Astrocyte of the spinal cord (primary cell): ENCODE data around the gene GHRHR.

Experiments
- DNase-seq: peaks from one replicate; pipeline ENCODE4 v3.0.0; 2011; ENCODE audit warnings: low read depth, low spot score
- H3K4me3 ChIP-seq: 2 replicates; pipeline ENCODE4 v1.5.1; 2011; ENCODE audit warnings: low read depth, mild to moderate bottlenecking, low read length, moderate library complexity
- CTCF ChIP-seq: IDR thresholded peaks from 2 replicates; pipeline ENCODE4 v1.5.1; 2012; ENCODE audit warnings: low read depth, mild to moderate bottlenecking, low read length, inconsistent platforms
- in situ Hi-C: cut with HindIII; loops from 2 replicates; pipeline ENCODE4 v1.10.0; 2017; ENCODE audit warnings: low sequenced_read_pairs

Gene GHRHR

GRCh38 chr7:31003721-31004120, 40.0 kb downstream of the GHRHR start:
- in situ Hi-C loops = no loop called here
- H3K4me3 ChIP-seq = no peak overlapping the region
- no peak for TF ChIP-seq CTCF
- no peak for DNase-seq

DNA sequence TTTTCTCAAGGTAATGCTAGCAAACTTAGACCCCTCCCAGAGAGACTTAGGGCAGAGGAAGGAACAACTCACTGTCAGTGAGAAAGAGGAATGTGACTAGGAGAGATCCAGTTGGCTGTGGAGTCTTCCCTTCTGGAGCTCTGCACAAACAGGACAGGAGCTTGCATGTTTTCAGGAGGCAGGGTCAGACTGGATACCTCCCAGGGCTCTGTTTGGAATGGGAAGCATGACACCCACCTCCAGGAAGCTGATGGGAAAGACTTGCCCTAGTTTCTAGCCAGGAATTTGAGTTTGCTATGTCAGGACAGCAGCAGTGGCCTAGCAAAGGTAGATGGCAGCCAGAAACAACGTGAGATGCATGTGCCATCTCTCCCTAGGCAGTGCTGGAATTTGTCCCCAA, 40.6 kb downstream of the GHRHR start:
- H3K4me3 ChIP-seq = no peak overlapping the region
- no peak for TF ChIP-seq CTCF
- DNase-seq = no peak
- in situ Hi-C loops = no loop called here

DNA sequence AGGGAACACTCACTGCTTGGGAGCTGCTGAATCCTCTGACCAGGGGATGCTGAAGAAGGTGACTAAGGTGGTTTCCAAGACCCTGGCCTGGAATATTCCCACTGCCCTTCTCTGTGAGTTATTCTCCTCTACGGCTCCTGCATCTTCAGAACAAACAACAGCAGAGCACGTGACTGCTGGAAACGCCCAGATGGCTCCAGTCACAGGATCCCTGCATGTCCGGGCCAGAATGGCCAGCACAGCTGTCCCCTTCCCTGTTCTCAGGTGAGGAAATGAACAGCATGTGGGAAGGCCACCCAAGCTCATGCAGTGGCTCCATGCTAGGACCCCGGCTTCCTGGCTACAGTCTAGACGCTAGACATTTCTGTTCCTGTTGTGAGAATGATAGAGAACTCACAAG, 43.1 kb downstream of the GHRHR start:
- in situ Hi-C loops = no loop called here
- no peak overlapping the region for H3K4me3 ChIP-seq
- DNase-seq = no peak
- no peak for TF ChIP-seq CTCF

DNA sequence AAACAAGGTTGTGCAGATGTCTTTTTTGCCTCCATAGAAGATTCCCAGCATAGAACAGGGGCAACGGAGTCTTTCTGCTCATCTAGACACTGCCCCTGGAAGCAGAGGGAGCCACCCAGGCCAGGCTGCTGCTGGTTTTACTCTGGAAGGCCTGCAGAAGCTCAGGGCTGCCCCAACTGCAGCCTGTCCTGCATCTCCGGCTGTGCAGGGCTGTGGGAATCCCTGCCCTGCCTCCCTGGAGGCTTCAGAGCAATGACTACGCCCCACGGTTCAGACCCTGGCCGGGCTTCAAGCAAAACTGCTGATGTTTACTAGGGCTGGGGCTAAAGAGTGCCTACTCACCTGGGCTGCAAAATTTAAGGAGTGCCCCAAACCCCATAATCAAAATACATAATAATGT, 43.9 kb downstream of the GHRHR start:
- no peak for DNase-seq
- in situ Hi-C loops = no loop called here
- no peak for TF ChIP-seq CTCF
- no peak overlapping the region for H3K4me3 ChIP-seq

DNA sequence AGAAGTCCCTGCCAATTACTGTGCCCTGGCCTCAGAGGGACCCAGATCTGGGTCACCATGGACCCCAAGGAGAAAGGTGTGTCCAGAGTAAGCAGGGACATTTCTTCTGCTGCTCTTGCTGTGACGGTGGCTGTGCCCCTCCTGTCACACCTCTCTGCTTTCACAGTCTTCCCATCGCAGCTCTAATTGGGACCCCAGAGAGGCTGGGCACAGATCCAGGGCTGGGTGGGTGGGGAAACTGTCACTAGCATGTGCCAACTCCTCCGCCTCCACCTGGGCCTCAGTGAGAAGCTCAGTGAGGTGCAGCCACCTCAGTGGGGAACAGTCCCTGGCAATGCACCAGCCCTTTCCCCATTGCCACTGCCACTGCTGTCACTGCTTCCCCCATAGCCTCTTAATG, 51.1 kb downstream of the GHRHR start:
- TF ChIP-seq CTCF = no peak
- no peak for DNase-seq
- in situ Hi-C loops = no loop called here
- no peak overlapping the region for H3K4me3 ChIP-seq

DNA sequence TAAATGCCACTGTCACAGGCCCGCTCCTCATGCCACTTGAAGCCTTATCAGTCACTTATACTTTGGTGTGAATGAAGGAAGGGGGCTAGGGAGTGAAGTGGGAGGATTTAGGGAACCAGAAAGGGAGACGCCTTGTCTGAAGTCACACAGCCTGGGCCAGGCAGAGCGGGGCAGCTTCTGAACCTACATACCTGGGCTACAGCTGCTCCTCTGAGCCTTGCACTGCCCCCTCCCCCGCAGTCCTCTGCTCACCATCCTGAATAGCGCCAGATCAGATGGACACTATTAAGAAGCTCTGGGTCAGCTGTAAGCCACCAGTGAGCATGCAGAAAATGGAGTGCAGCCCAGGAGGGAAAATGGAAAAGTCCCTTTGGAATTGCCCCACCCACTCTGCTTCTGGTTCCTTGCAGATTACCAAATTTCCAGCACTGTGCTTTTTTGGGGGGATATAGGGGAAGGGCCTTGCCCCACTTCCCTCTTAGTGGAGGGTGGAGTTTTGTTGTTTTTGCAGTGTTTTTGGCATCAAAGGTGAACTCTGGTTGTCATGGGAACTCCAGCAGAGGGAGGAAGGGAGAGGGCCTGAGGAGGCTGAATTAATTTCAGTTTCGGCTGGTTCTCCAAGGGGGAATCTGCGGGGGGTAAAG, 53.4 kb downstream of the GHRHR start:
- no peak for TF ChIP-seq CTCF
- no peak for DNase-seq
- in situ Hi-C loops = no loop called here
- no peak overlapping the region for H3K4me3 ChIP-seq

- no peak overlapping the region for H3K4me3 ChIP-seq
- no peak for DNase-seq
- in situ Hi-C loops = no loop called here
- TF ChIP-seq CTCF = no peak
Measured at GRCh38 chr7:31017721-31018120, 54.0 kb downstream of the GHRHR start.
